HTERT RPE-1 (cell line): ENCODE data around the gene FAM120B.
"Not testable (repeated sequence)": the region's sequence is repeated elsewhere in the genome, so short reads cannot be mapped to it uniquely, and the experiment has no call there.

Experiments used
- in situ Hi-C: fragments of 300-500 bp; cut with MboI; formaldehyde crosslinking; loops from 4 replicates; pipeline ENCODE4 v1.14.3; 2020; ENCODE audit warnings: low sequenced_read_pairs

The FAM120B gene

GRCh38 chr6:170347975-170348374 lies 41.4 kb downstream of the FAM120B start:
- in situ Hi-C loops: no loop called here

GRCh38 chr6:170351456-170351855 lies 44.9 kb downstream of the FAM120B start:
- in situ Hi-C loops: not testable (repeated sequence)

- in situ Hi-C loops: not testable (repeated sequence)
Observed at GRCh38 chr6:170355190-170355589, 48.6 kb downstream of the FAM120B start.

GRCh38 chr6:170355661-170356060 lies 49.1 kb downstream of the FAM120B start:
- in situ Hi-C loops: no loop called here

- in situ Hi-C loops: no loop called here
Observed at GRCh38 chr6:170357812-170358211, 51.3 kb downstream of the FAM120B start.

GRCh38 chr6:170358496-170358895 lies 51.9 kb downstream of the FAM120B start:
- in situ Hi-C loops: no loop called here

GRCh38 chr6:170360476-170360875 lies 53.9 kb downstream of the FAM120B start:
- in situ Hi-C loops: no loop called here

GRCh38 chr6:170361335-170361734 lies 54.8 kb downstream of the FAM120B start:
- in situ Hi-C loops: no loop called here

GRCh38 chr6:170362121-170362520 lies 55.6 kb downstream of the FAM120B start:
- in situ Hi-C loops: no loop called here

- in situ Hi-C loops: no loop called here
Observed at GRCh38 chr6:170363255-170363654, 56.7 kb downstream of the FAM120B start.

GRCh38 chr6:170365121-170365520 lies 58.6 kb downstream of the FAM120B start:
- in situ Hi-C loops: no loop called here

GRCh38 chr6:170365593-170365992 lies 59.0 kb downstream of the FAM120B start:
- in situ Hi-C loops: no loop called here

GRCh38 chr6:170366248-170366960 lies 59.8 kb downstream of the FAM120B start:
- in situ Hi-C loops: no loop called here

GRCh38 chr6:170367241-170367640 lies 60.7 kb downstream of the FAM120B start:
- in situ Hi-C loops: no loop called here

GRCh38 chr6:170368544-170368943 lies 62.0 kb downstream of the FAM120B start:
- in situ Hi-C loops: no loop called here

GRCh38 chr6:170369403-170369802 lies 62.8 kb downstream of the FAM120B start:
- in situ Hi-C loops: no loop called here

GRCh38 chr6:170370416-170370815 lies 63.9 kb downstream of the FAM120B start:
- in situ Hi-C loops: no loop called here

- in situ Hi-C loops: no loop called here
Observed at GRCh38 chr6:170371080-170371479, 64.5 kb downstream of the FAM120B start.

- in situ Hi-C loops: no loop called here
Observed at GRCh38 chr6:170371588-170371987, 65.0 kb downstream of the FAM120B start.

GRCh38 chr6:170372380-170373325 lies 66.1 kb downstream of the FAM120B start:
- in situ Hi-C loops: no loop called here

- in situ Hi-C loops: no loop called here
Observed at GRCh38 chr6:170374571-170375444, 68.2 kb downstream of the FAM120B start.
